Keratinocyte (primary cell): ENCODE measurements around the gene ZDHHC18.

Experiments
- CTCF ChIP-seq, 3 experiments: IDR thresholded peaks in 1 of 3; conservative IDR thresholded peaks in 1 of 3; optimal IDR thresholded peaks in 1 of 3; 2 replicates in 2 of 3; 3 replicates in 1 of 3; pipeline versions ENCODE3 to v1.5.1; 2011; ENCODE audit warnings: low read length in 3 of 3, mild to moderate bottlenecking in 3 of 3, moderate library complexity in 2 of 3, control low read depth in 1 of 3, inconsistent platforms in 1 of 3; ENCODE audit not compliant: insufficient read depth in 2 of 3; ENCODE audit errors: extremely low read depth in 1 of 3
- EZH2 ChIP-seq: IDR thresholded peaks from one replicate; pipeline ENCODE4 v1.6.1; 2012; ENCODE audit warnings: inconsistent platforms, mild to moderate bottlenecking, low read length, moderate library complexity

DNA sequence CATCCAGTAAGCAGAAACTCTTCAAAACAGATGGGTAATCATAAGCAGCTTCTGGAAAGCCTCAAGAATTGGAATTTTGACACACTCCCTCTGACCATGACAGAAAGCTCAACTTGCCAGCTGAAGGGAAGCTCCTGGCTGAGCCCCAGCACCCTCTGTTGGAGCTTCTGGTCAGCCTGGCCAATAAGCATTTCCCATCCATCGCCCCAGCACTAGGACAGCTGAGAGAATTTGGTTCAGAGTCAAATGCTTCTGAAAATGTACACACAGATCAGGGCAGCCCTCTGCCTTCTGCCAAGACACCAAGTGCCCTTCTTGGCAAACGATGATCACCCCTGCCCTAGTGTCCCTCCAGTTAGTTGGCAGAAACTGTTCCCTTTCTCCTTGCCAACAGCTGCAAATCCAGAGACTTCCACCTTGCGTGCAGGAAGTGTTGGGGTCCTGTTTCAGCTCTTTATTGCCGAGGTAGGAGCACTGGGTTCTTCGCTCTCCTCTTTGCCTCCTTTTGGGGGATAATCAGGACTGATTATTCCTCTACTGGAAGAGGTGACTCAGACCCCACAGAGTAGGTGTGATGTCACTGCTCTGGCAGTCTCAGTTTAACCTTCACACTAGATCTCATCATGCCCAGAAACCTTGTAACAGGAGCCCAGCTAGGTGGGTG lies 26.9 kb upstream of the ZDHHC18 start:
- TF ChIP-seq CTCF (optimal IDR thresholded peaks at IDR 0.05 in 1 of 3, IDR thresholded peaks at IDR 0.05 in 1 of 3, conservative IDR thresholded peaks at IDR 0.05 in 1 of 3; ENCODE audit: extremely low read depth in 1 of 3, insufficient read depth in 2 of 3, low read length in 3 of 3) (no peak), EZH2 (no peak)
